Measurements from ENCODE around the gene DLG2. TPM values are rescaled to one million over a fixed set of nuclear protein-coding genes. Genes with fewer than 3 reads are reported as not detected.

The DLG2 gene
- total and polyA plus RNA-seq, 2 of the 8 experiments (the other 6 are each of a cell fraction or from before 2014, with no cell fraction given) = 1.7 to 14.3 TPM

DNA sequence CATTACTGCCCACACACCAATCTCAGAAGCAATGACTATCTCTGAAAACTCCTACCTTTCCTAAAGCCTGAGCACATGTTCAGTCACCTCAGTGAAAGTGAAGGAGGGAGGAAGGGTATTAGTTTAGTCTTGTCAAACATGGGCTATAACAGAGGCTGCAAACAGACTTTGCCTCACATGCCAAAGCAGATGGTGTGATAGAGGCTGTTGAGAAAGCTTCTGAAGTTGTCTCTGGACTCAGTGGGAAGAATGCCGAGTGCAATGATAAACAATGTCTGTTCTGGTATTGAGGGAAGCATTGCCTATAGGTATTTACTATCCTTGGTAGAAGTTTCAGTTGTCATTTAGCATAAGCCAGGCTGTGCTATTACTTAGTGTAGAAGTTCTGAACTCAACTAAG, 2026.5 kb downstream of the DLG2 start:
- ChIA-PET POLR2A (ENCODE audit: partially characterized antibody) (no interaction called here), CTCF (ENCODE audit: partially characterized antibody) (no interaction called here)
- Histone ChIP-seq H4K8ac (ENCODE audit: extremely low read depth, insufficient read depth, low read length) (no peak overlapping the region), H3K23me2 (ENCODE audit: low read depth, low read length) (peaks cover 1% of the 10 kb centered on the region; the same call in 1 of the 2 replicates), H2AFZ (ENCODE audit: low read length) (no peak overlapping the region), H3K14ac (ENCODE audit: insufficient read length) (no peak overlapping the region), H3K4ac (replicated peaks; ENCODE audit: insufficient read length, low read depth, low read length) (no peak overlapping the region), H3K23ac (ENCODE audit: insufficient read length) (no peak overlapping the region), H3K18ac (ENCODE audit: extremely low read depth, low read length) (no peak overlapping the region), H3K56ac (replicated peaks; ENCODE audit: insufficient read length, low read depth, low read length) (no peak overlapping the region), H3K27ac (ENCODE audit: low read depth, low read length) (no peak overlapping the region), H2BK120ac (replicated peaks; ENCODE audit: low read depth, low read length) (no peak overlapping the region), H2BK5ac (ENCODE audit: low read depth, low read length) (no peak overlapping the region), H2BK12ac (ENCODE audit: low read depth, low read length) (no peak overlapping the region), H2BK15ac (ENCODE audit: low read length) (no peak overlapping the region), H3K4me3 (ENCODE audit: extremely low read depth in 1 of 4, insufficient read depth in 2 of 4, low read depth in 3 of 4, low read length in 4 of 4) (no peak overlapping the region), H4K20me1 (replicated peaks in 1 of 2; ENCODE audit: control insufficient read depth in 1 of 2, insufficient read depth in 2 of 2, low read length in 2 of 2) (no peaks in the 10 kb centered on the region), H3K27me3 (replicated peaks in 1 of 4; ENCODE audit: control insufficient read depth in 3 of 4, extremely low read depth in 1 of 4, insufficient read depth in 3 of 4, low read length in 3 of 4) (no peaks in the 10 kb centered on the region), H4K91ac (replicated peaks; ENCODE audit: insufficient read length, low read length) (no peak overlapping the region), H3K79me2 (ENCODE audit: control insufficient read depth in 1 of 2, insufficient read depth in 2 of 2, low read length in 2 of 2) (no peaks in the 10 kb centered on the region), H3K9ac (replicated peaks in 1 of 4; ENCODE audit: extremely low read depth in 1 of 4, low read depth in 3 of 4, low read length in 3 of 4) (no peak overlapping the region), H3K9me3 (ENCODE audit: insufficient read depth in 2 of 2, low read depth in 1 of 2, low read length in 1 of 2) (no peaks in the 10 kb centered on the region), H4K5ac (ENCODE audit: insufficient read length, low read depth, low read length) (no peak overlapping the region), H3K36me3 (ENCODE audit: control insufficient read depth in 2 of 4, insufficient read depth in 4 of 4, low read length in 3 of 4) (no peaks in the 10 kb centered on the region; a peak in 2 of 8 replicates), H2BK20ac (ENCODE audit: low read length) (no peak overlapping the region), H3K4me2 (ENCODE audit: insufficient read depth in 1 of 2, low read depth in 2 of 2, low read length in 2 of 2) (no peak overlapping the region), H3K79me1 (ENCODE audit: low read depth, low read length) (no peaks in the 10 kb centered on the region), H2AK5ac (ENCODE audit: low read depth, low read length) (no peak overlapping the region), H3K4me1 (replicated peaks in 1 of 4; ENCODE audit: control insufficient read depth in 3 of 4, insufficient read depth in 4 of 4, low read length in 3 of 4) (no peaks in the 10 kb centered on the region)
- no peak for FAIRE-seq
- 88% methylated on average over 1 of the region's 1 CpG; no CpG with 5 or more reads in 1 of the 2 experiments for WGBS, 2 experiments (ENCODE audit: extremely low coverage in 1 of 2, insufficient coverage in 1 of 2, insufficient read length in 1 of 2, insufficient replicate concordance in 2 of 2, low coverage in 1 of 2, low lambda C conversion rate in 2 of 2, missing lambda C conversion rate in 1 of 2)
- TF ChIP-seq YY1 (IDR thresholded peaks at IDR 0.05; ENCODE audit: low read depth, low read length) (no peak), ZNF274 (IDR thresholded peaks at IDR 0.05; ENCODE audit: borderline replicate concordance, extremely low read depth, low read length) (no peak)
- DNase-seq (ENCODE audit: low read depth in 1 of 2, low spot score in 2 of 2) = no peak
